Thyroid gland (tissue), 4 donors: ENCODE data around the gene ATF3. TPM values are rescaled to one million over a fixed set of nuclear protein-coding genes. Genes with fewer than 3 reads are reported as not detected.

Source experiments
- DNase-seq, 2 donors: peaks; one replicate each; pipeline ENCODE4 v3.0.0-alpha.2; 2019
- H3K27ac ChIP-seq, 3 donors: fragments of 200-600 bp; sonication (generic); 1 replicate in 2 of 3; 2 replicates in 1 of 3; pipeline ENCODE4 v1.5.1; 2016 to 2019; ENCODE audit warnings: mild to moderate bottlenecking in 1 of 3, moderate library complexity in 1 of 3
- H3K27me3 ChIP-seq: fragments of 200-600 bp; sonication (generic); one replicate; pipeline ENCODE4 v1.5.1; 2019
- H3K36me3 ChIP-seq, 2 donors: fragments of 200-600 bp; sonication (generic); one replicate each; pipeline ENCODE4 v1.5.1; 2016 to 2019
- H3K4me1 ChIP-seq, 2 donors: fragments of 200-600 bp; sonication (generic); one replicate each; pipeline ENCODE4 v1.5.1; 2017 to 2019
- H3K4me3 ChIP-seq, 3 donors: fragments of 200-600 bp; sonication (generic); replicated peaks in 1 of 3; 1 replicate in 2 of 3; 2 replicates in 1 of 3; pipeline ENCODE4 v1.5.1; 2016; ENCODE audit warnings: mild to moderate bottlenecking in 1 of 3
- H3K9me3 ChIP-seq: fragments of 200-600 bp; sonication (generic); one replicate; pipeline ENCODE4 v1.5.1; 2017
- POLR2A ChIP-seq, 2 donors: fragments of 450-650 bp; IDR thresholded peaks; one replicate each; pipeline ENCODE4 v1.6.1; 2017; ENCODE audit warnings: antibody characterized with exemption in 2 of 2, mild to moderate bottlenecking in 2 of 2, moderate library complexity in 1 of 2
- WGBS, 2 donors: methylation state at CpG; one replicate each; pipeline ENCODE4 v1.1.5; 2017; 5-methylcytosine and 5-hydroxymethylcytosine counted together
- intact Hi-C: fragments of 100-400 bp; cut with DNase I; formaldehyde crosslinking; loops from one replicate; pipeline ENCODE4 v1.15.1; 2023
- total RNA-seq, 4 donors: library from RNA; depleted of rRNA; stranded (reverse); fragments of >200 nt; gene quantifications; one replicate each; pipeline ENCODE4 v1.2.3, GENCODE V29; 2016
- TF ChIP-seq, protein P1 (sequence below), 6 experiments: fragments of 200-600 bp in 3 of 6; fragments of 450-650 bp in 3 of 6; sonication (generic) in 3 of 6; IDR thresholded peaks; one replicate each; pipeline ENCODE4 v1.5.1; 2016 to 2019; ENCODE audit warnings: antibody characterized with exemption in 6 of 6, mild to moderate bottlenecking in 2 of 6, inconsistent platforms in 1 of 6, moderate library complexity in 1 of 6

The ATF3 gene
- total RNA-seq, 4 donors from 2014 or later: 9.2 to 21.2 (median 14.7) TPM

DNA sequence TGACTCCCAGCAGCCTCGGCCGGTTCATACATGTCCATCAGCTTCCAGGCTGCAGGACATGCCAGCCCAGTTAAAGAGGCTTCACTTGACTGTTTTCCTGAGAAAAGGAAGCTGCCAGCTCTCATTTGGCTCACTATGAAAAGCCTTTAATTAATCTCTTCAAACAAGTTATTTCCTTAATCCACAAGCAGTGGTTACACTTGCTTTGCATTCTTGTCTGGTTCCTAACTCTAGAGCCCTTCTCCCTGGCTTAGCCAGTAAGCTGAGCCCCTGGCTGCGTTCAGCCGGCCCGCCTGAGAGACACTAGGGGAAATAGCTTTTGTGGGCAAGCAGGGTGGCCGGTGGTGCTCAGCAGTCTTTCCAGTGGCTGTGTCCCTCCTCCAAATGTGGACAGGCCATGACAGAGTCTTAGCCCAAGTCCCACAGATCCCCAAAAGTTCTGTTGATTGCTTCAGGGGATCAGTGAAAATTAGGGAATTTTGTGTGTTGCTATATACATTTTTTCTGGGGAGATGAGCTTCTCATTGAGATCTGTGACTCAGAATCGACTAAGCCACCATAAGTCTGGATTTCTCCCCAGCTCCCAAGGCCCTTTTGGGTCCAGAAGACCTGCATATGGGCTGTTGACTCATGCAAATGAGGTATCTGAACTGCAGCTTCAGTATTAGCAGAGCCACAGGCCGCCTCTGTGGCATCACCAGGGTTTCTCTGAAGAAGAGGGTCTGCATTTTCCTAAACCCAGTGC, 10.1 kb downstream of the ATF3 start:
- DNase-seq: no peak
- intact Hi-C loops: no loop called here
- Histone ChIP-seq H3K4me3 (no peak overlapping the region), H3K4me1 (no peaks in the 10 kb centered on the region), H3K27ac (no peak overlapping the region), H3K9me3 (no peaks in the 10 kb centered on the region), H3K36me3 (peaks cover 42 to 52% of the 10 kb centered on the region in 2 donors), H3K27me3 (no peaks in the 10 kb centered on the region)
- 85 to 91% methylated on average over 8 of the region's 8 CpGs for WGBS, 2 donors
- TF ChIP-seq, protein P1, sequence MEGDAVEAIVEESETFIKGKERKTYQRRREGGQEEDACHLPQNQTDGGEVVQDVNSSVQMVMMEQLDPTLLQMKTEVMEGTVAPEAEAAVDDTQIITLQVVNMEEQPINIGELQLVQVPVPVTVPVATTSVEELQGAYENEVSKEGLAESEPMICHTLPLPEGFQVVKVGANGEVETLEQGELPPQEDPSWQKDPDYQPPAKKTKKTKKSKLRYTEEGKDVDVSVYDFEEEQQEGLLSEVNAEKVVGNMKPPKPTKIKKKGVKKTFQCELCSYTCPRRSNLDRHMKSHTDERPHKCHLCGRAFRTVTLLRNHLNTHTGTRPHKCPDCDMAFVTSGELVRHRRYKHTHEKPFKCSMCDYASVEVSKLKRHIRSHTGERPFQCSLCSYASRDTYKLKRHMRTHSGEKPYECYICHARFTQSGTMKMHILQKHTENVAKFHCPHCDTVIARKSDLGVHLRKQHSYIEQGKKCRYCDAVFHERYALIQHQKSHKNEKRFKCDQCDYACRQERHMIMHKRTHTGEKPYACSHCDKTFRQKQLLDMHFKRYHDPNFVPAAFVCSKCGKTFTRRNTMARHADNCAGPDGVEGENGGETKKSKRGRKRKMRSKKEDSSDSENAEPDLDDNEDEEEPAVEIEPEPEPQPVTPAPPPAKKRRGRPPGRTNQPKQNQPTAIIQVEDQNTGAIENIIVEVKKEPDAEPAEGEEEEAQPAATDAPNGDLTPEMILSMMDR (IDR thresholded peaks at IDR 0.05): no peak
- TF ChIP-seq POLR2A (IDR thresholded peaks at IDR 0.05): no peak

DNA sequence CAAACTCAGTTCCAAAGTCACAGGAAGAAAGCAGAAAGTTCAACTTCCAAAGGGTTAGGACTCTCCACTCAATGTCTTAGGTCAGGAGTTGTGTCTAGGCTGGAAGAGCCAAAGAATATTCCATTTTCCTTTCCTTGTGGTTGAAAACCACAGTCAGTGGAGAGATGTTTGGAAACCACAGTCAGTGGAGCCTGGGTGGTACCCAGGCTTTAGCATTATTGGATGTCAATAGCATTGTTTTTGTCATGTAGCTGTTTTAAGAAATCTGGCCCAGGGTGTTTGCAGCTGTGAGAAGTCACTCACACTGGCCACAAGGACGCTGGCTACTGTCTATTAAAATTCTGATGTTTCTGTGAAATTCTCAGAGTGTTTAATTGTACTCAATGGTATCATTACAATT, 11.7 kb downstream of the ATF3 start:
- WGBS, 2 donors: 100% methylated on average over 1 of the region's 1 CpG

DNA sequence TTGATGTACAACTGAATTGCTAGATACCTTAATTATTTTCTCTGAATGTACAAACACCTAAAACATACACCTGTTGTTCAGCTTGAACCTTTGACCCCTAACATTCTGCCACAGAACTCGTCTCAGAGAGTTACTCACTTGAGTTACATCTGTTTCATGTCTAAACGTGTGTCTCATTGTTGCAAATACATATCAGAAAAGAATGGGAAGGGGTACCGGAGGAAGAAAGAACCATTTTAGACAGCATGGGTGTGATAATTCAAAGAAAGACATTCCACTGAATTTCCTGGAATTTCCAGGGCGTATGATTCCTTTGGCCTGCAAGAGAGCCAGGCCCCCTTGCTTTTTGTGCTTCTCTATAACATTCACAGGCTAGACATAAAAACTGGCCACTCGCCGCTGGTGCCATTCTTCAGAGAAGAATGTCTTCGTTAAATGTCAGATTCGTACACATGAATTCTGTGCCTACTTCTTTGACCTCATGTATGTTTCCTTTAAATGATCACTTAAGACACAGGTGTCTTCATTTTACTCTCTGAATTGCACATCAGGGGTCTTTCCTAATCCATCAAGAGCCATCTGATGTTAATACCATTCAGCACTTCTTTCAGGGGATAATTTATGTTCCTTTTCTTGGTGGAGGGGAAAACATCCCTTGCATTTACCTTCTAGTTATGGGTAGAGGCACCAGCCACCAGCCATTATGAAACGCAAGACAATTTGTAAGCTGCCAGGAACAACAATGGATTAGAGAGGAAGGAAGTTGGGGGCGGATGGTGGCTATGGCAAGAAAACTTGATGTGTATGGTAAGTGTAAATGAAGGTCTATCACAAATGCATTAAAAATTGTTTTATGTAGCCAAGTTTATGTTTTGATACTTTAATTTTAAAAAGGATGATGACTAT, 12.7 kb downstream of the ATF3 start:
- no peaks in the 10 kb centered on the region for H3K27me3 ChIP-seq
- WGBS, 2 donors: 89 to 92% methylated on average over 10 of the region's 10 CpGs
- no peak for TF ChIP-seq POLR2A (IDR thresholded peaks at IDR 0.05)
- TF ChIP-seq, protein P1 (IDR thresholded peaks at IDR 0.05): no peak
- no peaks in the 10 kb centered on the region for H3K9me3 ChIP-seq
- no peak overlapping the region for H3K27ac ChIP-seq
- intact Hi-C loops: no loop called here
- DNase-seq: no peak
- H3K4me1 ChIP-seq: no peaks in the 10 kb centered on the region
- H3K4me3 ChIP-seq: no peak overlapping the region
- H3K36me3 ChIP-seq: peaks cover 30 to 38% of the 10 kb centered on the region in 2 donors

More for the DNA sequence above, 11.7 kb downstream of the ATF3 start:
- Histone ChIP-seq H3K9me3 (no peaks in the 10 kb centered on the region), H3K4me1 (no peaks in the 10 kb centered on the region), H3K36me3 (peaks cover 38 to 47% of the 10 kb centered on the region in 2 donors), H3K27ac (no peak overlapping the region), H3K4me3 (no peak overlapping the region), H3K27me3 (no peaks in the 10 kb centered on the region)
- DNase-seq: no peak
- TF ChIP-seq POLR2A (IDR thresholded peaks at IDR 0.05): no peak
- TF ChIP-seq, protein P1 (IDR thresholded peaks at IDR 0.05): no peak
- intact Hi-C loops: no loop called here

DNA sequence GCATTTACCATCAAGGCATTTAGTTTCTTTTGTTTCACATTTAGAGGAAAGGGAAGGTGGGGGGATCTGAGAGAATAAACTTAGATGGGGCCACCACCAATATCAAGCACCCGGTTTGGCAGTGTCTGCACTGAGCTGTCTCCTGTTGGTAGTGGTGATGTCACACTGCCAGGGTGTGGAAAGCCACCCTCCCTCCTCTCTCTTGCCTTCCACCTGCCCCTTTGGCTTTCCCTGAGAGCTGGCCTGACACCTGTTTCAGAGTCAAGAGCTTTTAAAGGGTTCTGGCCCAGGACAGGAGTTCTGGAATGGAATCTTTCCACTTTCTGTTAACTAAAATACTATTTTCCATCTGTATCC, 13.4 kb downstream of the ATF3 start:
- Histone ChIP-seq H3K36me3 (peaks cover 30 to 32% of the 10 kb centered on the region in 2 donors), H3K27me3 (no peaks in the 10 kb centered on the region), H3K27ac (no peak overlapping the region), H3K9me3 (no peaks in the 10 kb centered on the region), H3K4me1 (no peaks in the 10 kb centered on the region), H3K4me3 (no peak overlapping the region)
- no peak for TF ChIP-seq POLR2A (IDR thresholded peaks at IDR 0.05)
- TF ChIP-seq, protein P1 (IDR thresholded peaks at IDR 0.05): no peak
- no peak for DNase-seq
- intact Hi-C loops: no loop called here
- 52 to 67% methylated on average over 1 of the region's 1 CpG for WGBS, 2 donors

DNA sequence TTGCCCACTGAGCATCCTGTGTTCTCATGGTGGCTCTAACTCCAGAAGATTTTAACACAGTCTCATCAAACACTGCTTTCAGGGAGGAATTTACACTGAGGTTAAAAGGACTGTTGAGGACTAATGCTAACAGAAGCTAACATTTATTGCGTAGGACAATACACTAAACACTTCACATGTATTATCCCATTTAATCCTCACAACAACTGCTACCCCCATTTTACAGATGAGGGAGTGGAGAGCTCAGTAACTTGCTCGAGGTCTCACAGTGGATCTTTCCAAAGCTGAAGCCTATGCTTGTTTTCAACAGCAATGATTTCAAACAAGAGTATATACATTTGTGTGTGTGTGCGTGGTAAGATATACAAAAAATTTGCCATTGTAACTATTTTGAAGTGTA, 13.9 kb downstream of the ATF3 start:
- WGBS, 2 donors: 92 to 93% methylated on average over 3 of the region's 3 CpGs
- no peak overlapping the region for H3K4me3 ChIP-seq
- TF ChIP-seq, protein P1 (IDR thresholded peaks at IDR 0.05): no peak
- no peak for TF ChIP-seq POLR2A (IDR thresholded peaks at IDR 0.05)
- intact Hi-C loops: no loop called here
- no peaks in the 10 kb centered on the region for H3K27me3 ChIP-seq
- DNase-seq: no peak
- H3K4me1 ChIP-seq: no peaks in the 10 kb centered on the region
- H3K36me3 ChIP-seq: peaks cover 27 to 30% of the 10 kb centered on the region in 2 donors
- H3K27ac ChIP-seq: no peak overlapping the region
- no peaks in the 10 kb centered on the region for H3K9me3 ChIP-seq
